Aorta (tissue), 5 donors: ENCODE data around the gene AKNA. TPM values are rescaled to one million over a fixed set of nuclear protein-coding genes. Genes with fewer than 3 reads are reported as not detected.
A peak's percentile ranks its signal among the peaks of the same experiment; 100 is the strongest.

Experiments
- ATAC-seq: fragments of 200-7000 bp; cut with Tn5 transposase; one replicate; pipeline ENCODE4 v1.9.1; 2022; ENCODE audit warnings: moderate library complexity; ENCODE audit not compliant: low FRiP score
- DNase-seq, 2 donors: peaks; one replicate each; pipeline ENCODE4 v3.0.0-alpha.2; 2020
- H3K27ac ChIP-seq, 2 donors: one replicate each; pipeline ENCODE4 v1.5.1; 2013; ENCODE audit warnings: low read length in 2 of 2, mild to moderate bottlenecking in 2 of 2, moderate library complexity in 2 of 2, control low read depth in 1 of 2, inconsistent platforms in 1 of 2, low read depth in 1 of 2
- H3K27me3 ChIP-seq, 2 donors: one replicate each; pipeline ENCODE4 v1.6.1; 2013; ENCODE audit warnings: control low read depth in 1 of 2, low read length in 1 of 2, mild to moderate bottlenecking in 1 of 2, moderate library complexity in 1 of 2; ENCODE audit not compliant: insufficient read depth in 2 of 2, control insufficient read depth in 1 of 2
- H3K36me3 ChIP-seq, 2 donors: one replicate each; pipeline ENCODE4 v1.6.1; 2013; ENCODE audit warnings: control low read depth in 1 of 2, low read length in 1 of 2, mild to moderate bottlenecking in 1 of 2; ENCODE audit not compliant: insufficient read depth in 2 of 2, control insufficient read depth in 1 of 2
- H3K4me1 ChIP-seq, 2 donors: one replicate each; pipeline ENCODE4 v1.6.1; 2013; ENCODE audit warnings: low read length in 2 of 2, control low read depth in 1 of 2, mild to moderate bottlenecking in 1 of 2, moderate library complexity in 1 of 2; ENCODE audit not compliant: insufficient read depth in 2 of 2, control insufficient read depth in 1 of 2
- H3K4me3 ChIP-seq, 2 donors: one replicate each; pipeline ENCODE4 v1.5.1; 2013; ENCODE audit warnings: low read length in 2 of 2, control low read depth in 1 of 2, mild to moderate bottlenecking in 1 of 2
- H3K9me3 ChIP-seq: one replicate; pipeline ENCODE4 v1.6.1; 2013; ENCODE audit warnings: mild to moderate bottlenecking, low read length; ENCODE audit not compliant: control insufficient read depth
- WGBS, 2 donors: extraction: QIAGEN DNeasy Blood & Tissue Kit; methylation state at CpG; one replicate each; pipeline ENCODE4 v1.1.7; 2013; 5-methylcytosine and 5-hydroxymethylcytosine counted together
- intact Hi-C, 2 donors: fragments of 100-400 bp; cut with DNase I; formaldehyde crosslinking; loops; one replicate each; pipeline versions ENCODE4 v1.14.2 to v1.15.0; 2022
- polyA plus RNA-seq, 2 donors: library from polyadenylated mRNA; stranded (reverse); fragments of 200-250 nt; gene quantifications; one replicate each; pipeline ENCODE4 v1.2.3, GENCODE V29; 2013
- total RNA-seq, 2 donors: library from RNA; stranded (reverse); fragmentation: NEBNext Ultra II Directional; extraction: Animal tissue kit (Norgen Biotek cat#: 25700); gene quantifications; one replicate each; pipeline ENCODE4 v1.2.1, GENCODE V29; 2021
- donor health status: healthy with polysubstance abuse.
- donor health status: Bipolar disorder and iron deficiency.
- donor health status: DM: no; HTN: no; CAD: no.
- donor health status: DM: no; HTN: no; CAD: no.
- donor health status: DM: yes; HTN: yes; CAD: no.

AKNA gene
- total and polyA plus RNA-seq, 4 donors, result 11.9 to 56.0 (median 32.0) TPM

DNA sequence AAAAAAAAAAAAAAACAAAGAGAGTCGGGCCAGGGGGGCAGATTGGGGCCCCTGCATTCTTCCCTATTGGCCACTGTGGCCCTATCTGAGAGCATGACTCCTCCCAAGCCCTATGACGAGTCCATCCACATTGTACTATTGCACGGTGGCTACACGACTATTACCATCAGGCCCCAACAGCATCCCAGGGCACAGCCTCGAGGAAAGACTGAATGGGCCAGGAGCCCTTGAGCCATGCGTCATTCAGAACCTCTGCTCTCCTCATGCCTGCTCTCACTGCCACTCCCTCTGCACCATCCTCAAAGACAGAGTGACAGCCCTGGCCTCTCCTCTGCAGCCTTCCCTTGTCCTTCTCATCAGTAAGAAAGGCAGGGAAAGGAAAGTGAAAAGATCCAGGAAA, 85.1 kb downstream of the AKNA start:
- intact Hi-C loops, result no loop called here
- Histone ChIP-seq H3K4me1 (no peaks in the 10 kb centered on the region), H3K9me3 (no peaks in the 10 kb centered on the region), H3K4me3 (no peak overlapping the region), H3K27ac (no peak overlapping the region), H3K36me3 (peaks cover 0 to 2% of the 10 kb centered on the region in 2 donors), H3K27me3 (no peaks in the 10 kb centered on the region)
- WGBS, 2 donors, result 8 to 12% methylated on average over 6 of the region's 6 CpGs
- peak in 1 of 2 donors; percentile 64 for DNase-seq
- ATAC-seq, result no peak

DNA sequence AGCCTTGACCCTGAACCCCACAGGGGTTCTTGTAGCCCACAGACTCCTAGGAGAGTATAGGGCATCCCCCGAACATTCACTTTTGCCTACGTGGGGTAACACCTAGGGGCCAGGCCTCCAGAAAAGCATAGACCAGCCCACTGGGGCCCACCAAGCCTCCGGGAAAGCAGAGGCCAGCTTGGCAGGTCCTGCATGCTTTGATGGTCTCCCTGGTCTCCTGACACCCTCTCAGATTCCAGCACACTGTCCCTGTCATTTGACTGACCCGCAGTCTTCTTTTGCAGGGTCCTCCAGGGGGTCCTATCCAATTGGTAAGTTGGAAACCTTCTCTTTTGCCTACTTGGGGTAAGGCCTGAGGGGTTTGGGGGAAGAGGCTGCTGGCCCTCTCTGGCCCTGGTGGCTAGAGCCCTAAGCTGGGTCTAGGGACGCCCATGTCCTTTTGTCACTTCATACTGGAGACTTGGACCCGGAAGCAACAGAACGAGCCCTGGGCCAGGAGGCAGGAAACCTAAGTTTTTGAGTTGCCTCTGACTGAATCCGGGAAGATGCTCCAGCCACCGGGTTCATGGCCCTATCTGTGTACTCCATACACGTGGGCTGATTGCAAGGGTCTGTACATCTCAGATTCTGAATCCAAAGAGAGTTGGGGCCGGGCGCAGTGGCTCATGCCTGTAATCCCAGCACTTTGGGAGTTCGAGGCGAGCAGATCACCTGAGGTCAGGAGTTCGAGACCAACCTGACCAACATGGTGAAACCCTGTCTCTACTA, 85.8 kb downstream of the AKNA start:
- no peaks in the 10 kb centered on the region for H3K9me3 ChIP-seq
- no peaks in the 10 kb centered on the region for H3K4me1 ChIP-seq
- 80 to 83% methylated on average over 15 of the region's 15 CpGs for WGBS, 2 donors
- no peak overlapping the region for H3K4me3 ChIP-seq
- intact Hi-C loops, result no loop called here
- H3K27ac ChIP-seq, result no peak overlapping the region
- peak in 1 of 2 donors; percentile 65 for DNase-seq
- H3K36me3 ChIP-seq, result peaks cover 0 to 2% of the 10 kb centered on the region in 2 donors
- ATAC-seq, result no peak
- no peaks in the 10 kb centered on the region for H3K27me3 ChIP-seq

DNA sequence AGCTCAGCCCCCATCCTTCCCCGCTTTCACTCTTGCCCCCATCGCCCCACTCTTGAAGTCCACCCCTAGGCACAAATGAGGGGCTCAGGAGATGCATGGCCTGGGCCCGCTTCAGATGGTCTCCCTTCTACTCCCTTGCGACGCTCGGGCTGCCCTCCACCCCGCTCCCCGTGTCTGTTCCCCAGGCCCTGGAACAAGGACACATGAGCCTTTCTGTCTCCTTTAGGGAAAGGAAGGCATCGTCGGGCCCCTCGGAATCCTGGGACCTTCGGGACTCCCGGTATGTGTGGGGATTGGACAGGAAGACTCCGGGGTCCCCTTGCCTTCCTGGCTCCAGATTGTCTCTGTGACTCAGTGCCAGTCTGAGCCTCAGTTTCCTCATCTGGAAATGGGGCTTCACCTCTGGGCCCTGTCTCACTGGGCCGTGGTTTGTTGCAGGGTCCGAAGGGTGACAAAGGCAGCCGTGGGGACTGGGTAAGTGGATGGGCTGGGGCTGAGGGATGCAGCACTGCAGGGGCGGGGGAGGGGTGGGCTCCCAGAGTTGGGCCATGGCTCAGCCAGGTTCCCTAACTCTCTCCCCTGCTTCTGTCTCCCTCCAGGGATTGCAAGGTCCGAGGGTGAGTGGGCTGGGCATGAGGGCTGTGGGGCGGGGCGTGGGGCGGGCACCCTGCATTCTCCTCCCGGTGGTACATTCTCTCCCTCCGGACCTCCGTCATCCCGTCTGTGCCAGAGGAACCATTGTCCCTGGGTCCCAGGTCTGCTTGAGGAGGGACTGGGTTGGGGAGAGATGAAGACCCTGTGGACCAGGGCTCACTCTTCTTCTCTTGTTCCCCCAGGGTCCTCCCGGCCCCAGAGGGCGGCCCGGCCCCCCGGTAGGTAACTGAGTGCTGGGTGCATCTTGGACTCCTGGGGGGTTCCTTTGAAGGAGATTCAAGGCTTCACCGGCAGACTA, 86.7 kb downstream of the AKNA start:
- H3K4me3 ChIP-seq, result no peak overlapping the region
- H3K27me3 ChIP-seq, result no peaks in the 10 kb centered on the region
- no peak overlapping the region for H3K27ac ChIP-seq
- ATAC-seq, result no peak
- 89 to 93% methylated on average over 31 of the region's 31 CpGs for WGBS, 2 donors
- intact Hi-C loops, result no loop called here
- peak in 1 of 2 donors; percentile 71 for DNase-seq
- H3K36me3 ChIP-seq, result no peaks in the 10 kb centered on the region
- H3K9me3 ChIP-seq, result no peaks in the 10 kb centered on the region
- no peaks in the 10 kb centered on the region for H3K4me1 ChIP-seq

DNA sequence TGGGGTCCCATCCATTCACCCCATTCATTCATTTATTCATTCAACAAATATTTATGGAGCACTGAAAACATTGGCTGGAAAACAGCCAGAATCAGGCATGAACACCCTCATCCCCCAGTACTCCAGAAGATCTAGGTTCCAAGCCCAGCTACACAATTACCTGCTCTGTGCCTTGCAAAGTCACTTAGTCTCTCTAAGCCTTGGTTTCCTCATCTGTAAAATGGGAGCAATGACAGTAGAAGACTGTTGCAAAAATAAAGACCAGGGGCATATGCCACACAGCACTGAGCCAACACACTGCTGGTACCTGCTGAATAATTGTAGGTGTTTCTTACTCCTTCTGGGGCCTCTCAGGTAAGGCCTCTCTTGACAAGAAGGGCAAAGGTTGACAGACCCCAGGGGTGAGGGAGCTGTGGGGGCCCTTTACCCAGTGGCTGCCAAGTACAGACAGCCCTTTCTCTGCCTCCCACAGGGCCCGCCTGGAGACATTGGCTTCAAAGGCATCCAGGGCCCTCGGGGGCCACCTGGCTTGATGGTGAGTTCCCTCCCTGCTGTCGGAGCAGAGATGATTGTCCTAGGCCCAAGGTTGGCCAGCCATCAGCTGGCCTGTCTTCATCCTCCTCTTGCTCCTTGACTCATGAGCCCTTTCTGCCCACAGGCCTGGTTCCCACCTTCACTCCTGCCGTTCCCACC, 87.5 kb downstream of the AKNA start:
- intact Hi-C loops, result no loop called here
- Histone ChIP-seq H3K9me3 (no peaks in the 10 kb centered on the region), H3K27ac (no peak overlapping the region), H3K4me1 (no peaks in the 10 kb centered on the region), H3K36me3 (no peaks in the 10 kb centered on the region), H3K4me3 (no peak overlapping the region), H3K27me3 (no peaks in the 10 kb centered on the region)
- peak in 1 of 2 donors; percentile 46 for DNase-seq
- no peak for ATAC-seq
- WGBS, 2 donors, result 89 to 92% methylated on average over 4 of the region's 4 CpGs

DNA sequence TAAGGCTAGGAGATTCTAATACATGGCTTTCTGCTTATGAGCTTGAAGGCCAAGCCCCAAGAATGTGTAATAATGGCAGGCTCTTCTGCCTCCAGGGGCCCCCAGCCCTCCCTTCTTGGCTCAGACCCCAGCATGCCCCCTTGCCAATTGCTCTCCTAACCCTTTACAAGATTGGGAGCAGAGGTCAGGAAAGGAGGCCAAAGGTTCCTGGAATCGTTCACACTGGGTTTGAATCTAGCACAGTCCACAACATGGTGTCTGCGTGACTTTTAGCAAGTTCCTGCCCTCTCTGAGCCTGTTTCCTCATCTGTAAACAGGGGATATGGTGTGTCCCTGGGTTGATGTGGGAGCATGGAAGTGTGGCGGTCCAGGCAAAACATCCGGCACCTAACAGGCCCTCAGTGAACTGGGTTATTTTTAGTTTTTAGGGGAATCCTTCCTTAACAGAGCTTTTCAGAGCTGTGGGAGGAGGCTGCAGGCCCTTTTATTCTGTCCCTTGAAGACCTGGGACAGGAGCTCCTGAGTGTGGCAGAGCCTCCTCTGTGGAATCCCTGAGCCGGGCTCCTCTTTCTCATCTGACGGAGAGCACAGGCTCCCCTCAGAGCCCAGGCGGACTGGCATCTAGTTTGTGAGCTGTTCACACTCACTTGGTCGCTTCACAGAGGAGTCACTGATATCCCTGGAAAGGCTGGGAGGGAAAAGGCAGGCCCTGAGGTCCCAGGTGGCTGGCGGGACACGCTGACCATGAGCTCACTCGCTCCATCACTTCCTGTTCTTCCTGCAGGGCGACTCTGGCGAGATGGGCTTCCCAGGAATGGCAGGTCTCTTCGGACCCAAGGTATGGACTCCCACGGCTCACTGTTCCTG, 88.3 kb downstream of the AKNA start:
- intact Hi-C loops, result no loop called here
- no peaks in the 10 kb centered on the region for H3K36me3 ChIP-seq
- no peaks in the 10 kb centered on the region for H3K27me3 ChIP-seq
- H3K4me1 ChIP-seq, result no peaks in the 10 kb centered on the region
- ATAC-seq (no peak), DNase-seq (peak in 1 of 2 donors; percentile 54)
- H3K9me3 ChIP-seq, result no peaks in the 10 kb centered on the region
- H3K27ac ChIP-seq, result no peak overlapping the region
- 85 to 86% methylated on average over 15 of the region's 15 CpGs for WGBS, 2 donors
- H3K4me3 ChIP-seq, result no peak overlapping the region

DNA sequence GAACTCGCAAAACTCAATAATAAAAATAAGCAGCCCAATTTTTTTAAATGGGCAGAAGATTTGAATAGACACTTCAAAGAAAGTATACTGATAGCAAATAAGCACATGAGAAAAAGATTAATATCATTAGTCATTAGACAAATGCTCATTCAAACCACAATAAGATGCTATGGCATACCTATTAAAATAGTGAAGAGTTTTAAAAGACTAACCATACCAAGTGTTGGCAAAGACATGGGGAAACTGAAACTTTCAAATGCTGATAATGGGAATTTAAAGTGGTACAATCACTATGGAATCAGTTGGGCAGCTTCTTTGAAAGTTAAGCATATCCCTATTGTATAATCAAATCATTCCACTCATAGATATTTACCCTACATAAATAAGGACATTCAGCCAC, 91.4 kb downstream of the AKNA start:
- Histone ChIP-seq H3K4me1 (no peaks in the 10 kb centered on the region), H3K4me3 (no peak overlapping the region), H3K9me3 (no peaks in the 10 kb centered on the region), H3K36me3 (peaks cover 0 to 1% of the 10 kb centered on the region in 2 donors), H3K27ac (no peak overlapping the region), H3K27me3 (no peaks in the 10 kb centered on the region)
- DNase-seq (no peak), ATAC-seq (no peak)
- intact Hi-C loops, result no loop called here
- 99 to 100% methylated on average over 1 of the region's 1 CpG for WGBS, 2 donors

DNA sequence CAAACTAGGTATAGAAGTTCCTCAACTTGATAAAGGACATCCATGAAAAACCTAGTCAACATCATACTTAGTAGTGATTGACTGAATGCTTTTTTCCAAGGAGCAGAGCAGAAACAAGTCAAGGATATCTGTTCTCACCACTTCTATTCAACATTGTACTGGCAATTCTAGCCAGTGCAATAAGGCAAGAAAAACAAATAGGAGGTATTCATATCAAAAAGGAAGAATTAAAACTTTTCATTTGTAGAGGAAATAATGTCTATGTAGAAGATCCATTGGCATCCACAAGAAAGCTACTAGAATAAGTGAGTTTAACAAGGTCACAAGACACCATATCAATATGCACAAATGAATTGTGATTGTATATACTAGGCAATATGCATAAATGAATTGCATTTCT, 93.1 kb downstream of the AKNA start:
- no peak for ATAC-seq
- H3K27ac ChIP-seq, result no peak overlapping the region
- intact Hi-C loops, result loop anchor here in 1 of 2 donors (5.0 kb wide), 2 partner anchors 142 to 187 kb away; no protein-coding TSS in a partner anchor

More for the DNA sequence above, 93.1 kb downstream of the AKNA start:
- Histone ChIP-seq H3K36me3 (peaks cover 0 to 1% of the 10 kb centered on the region in 2 donors), H3K9me3 (no peaks in the 10 kb centered on the region), H3K27me3 (no peaks in the 10 kb centered on the region), H3K4me1 (no peaks in the 10 kb centered on the region), H3K4me3 (no peak overlapping the region)
- DNase-seq, result no peak
